ENCODE results near the gene ACSL3.

Gene ACSL3

DNA sequence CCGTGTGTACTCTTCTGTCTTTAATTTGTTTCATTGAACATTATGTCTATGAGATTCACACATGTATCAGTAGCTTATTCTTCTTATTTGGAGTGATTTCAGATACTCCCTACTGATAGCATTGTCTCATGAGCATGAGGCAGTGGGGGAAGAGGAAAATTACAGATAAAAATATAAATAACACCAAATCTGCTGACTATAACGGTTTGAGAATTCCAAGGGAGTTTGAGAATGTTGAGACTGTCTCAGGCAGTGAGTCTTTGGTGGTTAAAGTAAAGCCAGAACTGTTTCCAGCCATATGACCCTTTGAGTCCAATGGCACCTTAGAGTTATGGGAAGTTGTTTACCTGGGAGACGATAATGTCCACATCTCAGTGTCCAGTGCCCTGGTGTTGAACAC, 118.6 kb downstream of the ACSL3 start:
- ATAC-seq, result no peak
- TF ChIP-seq, protein P1, sequence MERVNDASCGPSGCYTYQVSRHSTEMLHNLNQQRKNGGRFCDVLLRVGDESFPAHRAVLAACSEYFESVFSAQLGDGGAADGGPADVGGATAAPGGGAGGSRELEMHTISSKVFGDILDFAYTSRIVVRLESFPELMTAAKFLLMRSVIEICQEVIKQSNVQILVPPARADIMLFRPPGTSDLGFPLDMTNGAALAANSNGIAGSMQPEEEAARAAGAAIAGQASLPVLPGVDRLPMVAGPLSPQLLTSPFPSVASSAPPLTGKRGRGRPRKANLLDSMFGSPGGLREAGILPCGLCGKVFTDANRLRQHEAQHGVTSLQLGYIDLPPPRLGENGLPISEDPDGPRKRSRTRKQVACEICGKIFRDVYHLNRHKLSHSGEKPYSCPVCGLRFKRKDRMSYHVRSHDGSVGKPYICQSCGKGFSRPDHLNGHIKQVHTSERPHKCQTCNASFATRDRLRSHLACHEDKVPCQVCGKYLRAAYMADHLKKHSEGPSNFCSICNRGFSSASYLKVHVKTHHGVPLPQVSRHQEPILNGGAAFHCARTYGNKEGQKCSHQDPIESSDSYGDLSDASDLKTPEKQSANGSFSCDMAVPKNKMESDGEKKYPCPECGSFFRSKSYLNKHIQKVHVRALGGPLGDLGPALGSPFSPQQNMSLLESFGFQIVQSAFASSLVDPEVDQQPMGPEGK (CRISPR knock-in tag; IDR thresholded peaks at IDR 0.05; ENCODE audit: borderline replicate concordance), result no peak
- TF ChIP-seq, protein P2, sequence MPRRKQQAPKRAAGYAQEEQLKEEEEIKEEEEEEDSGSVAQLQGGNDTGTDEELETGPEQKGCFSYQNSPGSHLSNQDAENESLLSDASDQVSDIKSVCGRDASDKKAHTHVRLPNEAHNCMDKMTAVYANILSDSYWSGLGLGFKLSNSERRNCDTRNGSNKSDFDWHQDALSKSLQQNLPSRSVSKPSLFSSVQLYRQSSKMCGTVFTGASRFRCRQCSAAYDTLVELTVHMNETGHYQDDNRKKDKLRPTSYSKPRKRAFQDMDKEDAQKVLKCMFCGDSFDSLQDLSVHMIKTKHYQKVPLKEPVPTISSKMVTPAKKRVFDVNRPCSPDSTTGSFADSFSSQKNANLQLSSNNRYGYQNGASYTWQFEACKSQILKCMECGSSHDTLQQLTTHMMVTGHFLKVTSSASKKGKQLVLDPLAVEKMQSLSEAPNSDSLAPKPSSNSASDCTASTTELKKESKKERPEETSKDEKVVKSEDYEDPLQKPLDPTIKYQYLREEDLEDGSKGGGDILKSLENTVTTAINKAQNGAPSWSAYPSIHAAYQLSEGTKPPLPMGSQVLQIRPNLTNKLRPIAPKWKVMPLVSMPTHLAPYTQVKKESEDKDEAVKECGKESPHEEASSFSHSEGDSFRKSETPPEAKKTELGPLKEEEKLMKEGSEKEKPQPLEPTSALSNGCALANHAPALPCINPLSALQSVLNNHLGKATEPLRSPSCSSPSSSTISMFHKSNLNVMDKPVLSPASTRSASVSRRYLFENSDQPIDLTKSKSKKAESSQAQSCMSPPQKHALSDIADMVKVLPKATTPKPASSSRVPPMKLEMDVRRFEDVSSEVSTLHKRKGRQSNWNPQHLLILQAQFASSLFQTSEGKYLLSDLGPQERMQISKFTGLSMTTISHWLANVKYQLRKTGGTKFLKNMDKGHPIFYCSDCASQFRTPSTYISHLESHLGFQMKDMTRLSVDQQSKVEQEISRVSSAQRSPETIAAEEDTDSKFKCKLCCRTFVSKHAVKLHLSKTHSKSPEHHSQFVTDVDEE (CRISPR knock-in tag; IDR thresholded peaks at IDR 0.05), result no peak
- TF ChIP-seq TCF4 (CRISPR knock-in tag; IDR thresholded peaks at IDR 0.05; ENCODE audit: borderline replicate concordance) (no peak), ZNF8 (CRISPR knock-in tag; IDR thresholded peaks at IDR 0.05) (no peak), GLIS3 (CRISPR knock-in tag; IDR thresholded peaks at IDR 0.05) (no peak), ZFP3 (CRISPR knock-in tag; IDR thresholded peaks at IDR 0.05) (no peak), ZC3H10 (CRISPR knock-in tag; IDR thresholded peaks at IDR 0.05) (no peak), RARB (CRISPR knock-in tag; IDR thresholded peaks at IDR 0.05) (no peak), SNAI2 (CRISPR knock-in tag; IDR thresholded peaks at IDR 0.05) (no peak), OSR1 (CRISPR knock-in tag; IDR thresholded peaks at IDR 0.05) (no peak)
- TF ChIP-seq, protein P3, sequence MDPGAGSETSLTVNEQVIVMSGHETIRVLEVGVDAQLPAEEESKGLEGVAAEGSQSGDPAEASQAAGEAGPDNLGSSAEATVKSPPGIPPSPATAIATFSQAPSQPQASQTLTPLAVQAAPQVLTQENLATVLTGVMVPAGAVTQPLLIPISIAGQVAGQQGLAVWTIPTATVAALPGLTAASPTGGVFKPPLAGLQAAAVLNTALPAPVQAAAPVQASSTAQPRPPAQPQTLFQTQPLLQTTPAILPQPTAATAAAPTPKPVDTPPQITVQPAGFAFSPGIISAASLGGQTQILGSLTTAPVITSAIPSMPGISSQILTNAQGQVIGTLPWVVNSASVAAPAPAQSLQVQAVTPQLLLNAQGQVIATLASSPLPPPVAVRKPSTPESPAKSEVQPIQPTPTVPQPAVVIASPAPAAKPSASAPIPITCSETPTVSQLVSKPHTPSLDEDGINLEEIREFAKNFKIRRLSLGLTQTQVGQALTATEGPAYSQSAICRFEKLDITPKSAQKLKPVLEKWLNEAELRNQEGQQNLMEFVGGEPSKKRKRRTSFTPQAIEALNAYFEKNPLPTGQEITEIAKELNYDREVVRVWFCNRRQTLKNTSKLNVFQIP (CRISPR knock-in tag; IDR thresholded peaks at IDR 0.05; ENCODE audit: borderline replicate concordance, low read depth), result no peak
- TF ChIP-seq, protein P4, sequence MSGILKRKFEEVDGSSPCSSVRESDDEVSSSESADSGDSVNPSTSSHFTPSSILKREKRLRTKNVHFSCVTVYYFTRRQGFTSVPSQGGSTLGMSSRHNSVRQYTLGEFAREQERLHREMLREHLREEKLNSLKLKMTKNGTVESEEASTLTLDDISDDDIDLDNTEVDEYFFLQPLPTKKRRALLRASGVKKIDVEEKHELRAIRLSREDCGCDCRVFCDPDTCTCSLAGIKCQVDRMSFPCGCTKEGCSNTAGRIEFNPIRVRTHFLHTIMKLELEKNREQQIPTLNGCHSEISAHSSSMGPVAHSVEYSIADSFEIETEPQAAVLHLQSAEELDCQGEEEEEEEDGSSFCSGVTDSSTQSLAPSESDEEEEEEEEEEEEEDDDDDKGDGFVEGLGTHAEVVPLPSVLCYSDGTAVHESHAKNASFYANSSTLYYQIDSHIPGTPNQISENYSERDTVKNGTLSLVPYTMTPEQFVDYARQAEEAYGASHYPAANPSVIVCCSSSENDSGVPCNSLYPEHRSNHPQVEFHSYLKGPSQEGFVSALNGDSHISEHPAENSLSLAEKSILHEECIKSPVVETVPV (CRISPR knock-in tag; IDR thresholded peaks at IDR 0.05), result no peak
- TF ChIP-seq, protein P5, sequence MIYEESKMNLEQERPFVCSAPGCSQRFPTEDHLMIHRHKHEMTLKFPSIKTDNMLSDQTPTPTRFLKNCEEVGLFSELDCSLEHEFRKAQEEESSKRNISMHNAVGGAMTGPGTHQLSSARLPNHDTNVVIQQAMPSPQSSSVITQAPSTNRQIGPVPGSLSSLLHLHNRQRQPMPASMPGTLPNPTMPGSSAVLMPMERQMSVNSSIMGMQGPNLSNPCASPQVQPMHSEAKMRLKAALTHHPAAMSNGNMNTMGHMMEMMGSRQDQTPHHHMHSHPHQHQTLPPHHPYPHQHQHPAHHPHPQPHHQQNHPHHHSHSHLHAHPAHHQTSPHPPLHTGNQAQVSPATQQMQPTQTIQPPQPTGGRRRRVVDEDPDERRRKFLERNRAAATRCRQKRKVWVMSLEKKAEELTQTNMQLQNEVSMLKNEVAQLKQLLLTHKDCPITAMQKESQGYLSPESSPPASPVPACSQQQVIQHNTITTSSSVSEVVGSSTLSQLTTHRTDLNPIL (CRISPR knock-in tag; IDR thresholded peaks at IDR 0.05; ENCODE audit: low read depth), result no peak

DNA sequence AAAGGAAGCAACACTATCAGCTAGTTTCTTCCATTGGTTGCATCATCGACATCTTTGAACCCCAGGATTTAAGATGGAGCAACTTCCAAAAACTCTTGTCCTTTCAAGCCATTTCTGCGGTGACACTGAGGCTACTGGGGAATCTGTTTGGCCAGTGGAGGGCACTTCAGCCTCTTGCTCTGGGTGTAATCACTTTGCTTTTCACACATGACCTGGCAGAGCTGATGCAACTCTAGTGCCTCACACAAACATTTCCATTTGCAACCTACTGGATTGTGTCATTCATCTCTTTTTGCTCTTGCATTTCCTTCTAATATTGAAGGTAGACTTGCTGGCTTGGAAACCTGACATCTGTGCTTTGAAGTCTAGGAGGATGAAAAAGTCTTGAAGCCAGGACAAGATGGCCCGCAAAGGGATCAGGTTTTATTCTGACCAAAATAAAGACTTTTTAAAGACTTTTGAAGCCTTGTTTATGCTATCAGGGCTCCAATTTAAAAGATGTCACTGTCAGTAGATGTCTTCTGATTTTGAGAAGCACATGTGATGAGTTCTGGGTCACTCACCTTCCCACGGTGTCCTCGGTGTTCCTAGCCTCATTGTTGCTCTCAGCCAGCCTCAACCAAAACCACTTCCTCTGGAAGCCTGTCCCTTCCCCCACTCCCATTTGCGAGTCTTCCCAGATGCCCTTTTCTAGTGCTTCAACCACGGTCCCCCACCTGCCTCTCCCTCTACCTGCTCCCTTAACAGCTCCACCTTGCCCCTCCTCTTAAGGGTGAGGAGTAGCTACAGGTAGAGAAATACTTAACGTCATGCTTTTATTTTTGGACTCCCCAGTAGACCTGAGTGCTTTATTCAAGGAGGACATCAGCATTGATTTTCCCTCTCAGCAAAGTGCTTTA, 121.4 kb downstream of the ACSL3 start:
- peak; percentile 97 for ATAC-seq
- TF ChIP-seq GLIS3 (CRISPR knock-in tag; IDR thresholded peaks at IDR 0.05), result no peak
- TF ChIP-seq, protein P5 (CRISPR knock-in tag; IDR thresholded peaks at IDR 0.05; ENCODE audit: low read depth), result no peak
- TF ChIP-seq, protein P1 (CRISPR knock-in tag; IDR thresholded peaks at IDR 0.05; ENCODE audit: borderline replicate concordance), result no peak
- TF ChIP-seq ARNTL (CRISPR knock-in tag; IDR thresholded peaks at IDR 0.05; ENCODE audit: borderline replicate concordance, low read depth), result no peak
- no peak for TF ChIP-seq ZNF70 (CRISPR knock-in tag; IDR thresholded peaks at IDR 0.05)
- TF ChIP-seq TOX (CRISPR knock-in tag; IDR thresholded peaks at IDR 0.05; ENCODE audit: borderline replicate concordance), result no peak

All from SK-N-SH treated with all-trans-retinoic acid at 6 μM for 48 hours (cell line).